GM12874 (cell line): ENCODE data around the gene DNAJB11.

ENCODE experiments used
- TF ChIP-seq, protein P1 (sequence below): IDR thresholded peaks from 2 replicates; pipeline ENCODE4 v1.5.1; 2011; ENCODE audit warnings: low read depth, mild to moderate bottlenecking, control low read depth, low read length, moderate library complexity; ENCODE audit not compliant: insufficient read depth

DNAJB11 gene

DNA sequence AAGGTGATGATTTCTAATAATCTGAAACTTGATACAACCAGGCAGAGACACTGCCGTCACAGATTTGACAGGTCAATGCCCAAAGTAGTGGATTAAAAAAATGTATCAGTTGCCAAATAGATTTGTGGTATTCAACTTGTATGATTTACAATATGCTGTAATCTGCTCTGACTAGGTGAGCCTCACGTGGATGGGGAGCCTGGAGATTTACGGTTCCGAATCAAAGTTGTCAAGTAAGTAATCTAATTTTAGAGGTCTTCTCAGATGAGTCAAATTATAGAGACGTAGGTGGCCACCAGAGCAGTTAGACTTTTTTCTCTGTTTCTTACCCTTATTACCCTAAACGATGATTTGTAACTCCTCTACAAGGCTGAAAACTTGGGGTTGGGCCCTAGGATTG, 12.0 kb downstream of the DNAJB11 start:
- TF ChIP-seq, protein P1, sequence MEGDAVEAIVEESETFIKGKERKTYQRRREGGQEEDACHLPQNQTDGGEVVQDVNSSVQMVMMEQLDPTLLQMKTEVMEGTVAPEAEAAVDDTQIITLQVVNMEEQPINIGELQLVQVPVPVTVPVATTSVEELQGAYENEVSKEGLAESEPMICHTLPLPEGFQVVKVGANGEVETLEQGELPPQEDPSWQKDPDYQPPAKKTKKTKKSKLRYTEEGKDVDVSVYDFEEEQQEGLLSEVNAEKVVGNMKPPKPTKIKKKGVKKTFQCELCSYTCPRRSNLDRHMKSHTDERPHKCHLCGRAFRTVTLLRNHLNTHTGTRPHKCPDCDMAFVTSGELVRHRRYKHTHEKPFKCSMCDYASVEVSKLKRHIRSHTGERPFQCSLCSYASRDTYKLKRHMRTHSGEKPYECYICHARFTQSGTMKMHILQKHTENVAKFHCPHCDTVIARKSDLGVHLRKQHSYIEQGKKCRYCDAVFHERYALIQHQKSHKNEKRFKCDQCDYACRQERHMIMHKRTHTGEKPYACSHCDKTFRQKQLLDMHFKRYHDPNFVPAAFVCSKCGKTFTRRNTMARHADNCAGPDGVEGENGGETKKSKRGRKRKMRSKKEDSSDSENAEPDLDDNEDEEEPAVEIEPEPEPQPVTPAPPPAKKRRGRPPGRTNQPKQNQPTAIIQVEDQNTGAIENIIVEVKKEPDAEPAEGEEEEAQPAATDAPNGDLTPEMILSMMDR, result no peak

DNA sequence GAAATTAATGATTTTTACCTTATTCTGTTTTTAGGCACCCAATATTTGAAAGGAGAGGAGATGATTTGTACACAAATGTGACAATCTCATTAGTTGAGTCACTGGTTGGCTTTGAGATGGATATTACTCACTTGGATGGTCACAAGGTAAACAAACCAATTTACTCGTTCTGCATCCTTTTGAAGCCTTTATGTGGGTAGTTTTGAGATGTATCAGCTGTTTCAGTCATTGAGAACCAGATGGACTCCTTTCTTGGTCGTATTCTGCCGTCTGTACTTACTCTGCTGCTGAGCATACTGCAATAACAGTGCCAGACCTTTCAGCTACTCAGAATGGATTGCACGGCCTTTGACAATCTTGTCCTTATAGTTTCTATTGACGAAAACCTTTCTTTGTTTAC, 13.3 kb downstream of the DNAJB11 start:
- TF ChIP-seq, protein P1, result no peak

DNA sequence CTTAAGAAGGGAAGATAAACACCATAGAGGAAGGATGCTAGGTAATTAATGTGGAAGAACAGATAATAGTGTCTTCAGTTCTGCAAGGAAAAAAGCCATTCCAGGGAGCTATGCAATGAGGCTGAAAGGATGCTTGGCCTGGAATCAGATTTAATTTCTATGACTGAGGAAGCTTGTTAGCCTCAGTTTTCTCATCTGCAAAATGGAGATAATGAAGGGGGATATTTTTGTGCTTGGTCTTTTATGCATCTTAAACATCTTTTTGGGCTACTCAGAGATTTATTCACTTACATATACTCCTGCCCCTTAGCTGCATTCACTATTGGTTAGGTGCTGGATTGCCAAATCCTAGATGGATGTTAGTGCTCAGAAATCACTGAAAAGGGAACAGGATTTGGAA, 16.7 kb downstream of the DNAJB11 start:
- TF ChIP-seq, protein P1, result no peak

DNA sequence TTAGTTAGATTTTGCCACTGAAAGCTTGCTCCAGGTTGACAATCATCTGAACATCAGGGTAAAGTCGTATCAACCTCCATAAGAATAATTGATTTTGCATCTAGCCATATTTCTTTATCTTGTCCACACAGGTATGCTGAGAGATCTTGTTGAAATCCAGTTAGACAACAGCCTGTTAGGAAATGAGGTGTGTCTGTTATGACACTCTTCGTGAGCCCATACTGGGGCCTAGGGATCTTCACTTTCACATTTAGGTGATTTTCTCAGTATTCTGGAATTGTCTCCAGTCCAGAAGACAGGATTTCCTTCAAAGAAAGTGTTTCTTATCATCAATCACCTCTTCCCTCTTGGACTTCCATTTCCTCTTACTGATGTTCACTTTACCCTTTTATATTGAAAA, 18.1 kb downstream of the DNAJB11 start:
- TF ChIP-seq, protein P1, result no peak

DNA sequence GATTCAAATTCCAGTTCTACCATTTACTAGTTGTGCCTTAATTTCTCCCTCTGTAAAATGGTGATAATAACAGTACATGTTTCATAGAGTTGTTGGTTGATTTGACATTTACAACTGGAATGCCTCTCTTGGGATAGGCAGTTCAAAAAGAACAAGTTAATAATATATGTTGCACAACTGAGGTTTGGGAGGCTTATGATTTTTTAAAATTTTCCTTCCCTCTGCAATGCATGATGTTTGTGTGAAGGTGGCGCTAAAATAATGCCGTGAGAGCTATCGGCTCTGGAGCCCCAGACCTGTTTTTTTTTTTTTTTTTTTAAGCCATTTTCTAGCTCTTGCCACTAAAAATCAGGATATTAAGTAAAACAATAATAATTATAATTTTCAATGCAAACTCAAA, 18.6 kb downstream of the DNAJB11 start:
- TF ChIP-seq, protein P1, result no peak

DNA sequence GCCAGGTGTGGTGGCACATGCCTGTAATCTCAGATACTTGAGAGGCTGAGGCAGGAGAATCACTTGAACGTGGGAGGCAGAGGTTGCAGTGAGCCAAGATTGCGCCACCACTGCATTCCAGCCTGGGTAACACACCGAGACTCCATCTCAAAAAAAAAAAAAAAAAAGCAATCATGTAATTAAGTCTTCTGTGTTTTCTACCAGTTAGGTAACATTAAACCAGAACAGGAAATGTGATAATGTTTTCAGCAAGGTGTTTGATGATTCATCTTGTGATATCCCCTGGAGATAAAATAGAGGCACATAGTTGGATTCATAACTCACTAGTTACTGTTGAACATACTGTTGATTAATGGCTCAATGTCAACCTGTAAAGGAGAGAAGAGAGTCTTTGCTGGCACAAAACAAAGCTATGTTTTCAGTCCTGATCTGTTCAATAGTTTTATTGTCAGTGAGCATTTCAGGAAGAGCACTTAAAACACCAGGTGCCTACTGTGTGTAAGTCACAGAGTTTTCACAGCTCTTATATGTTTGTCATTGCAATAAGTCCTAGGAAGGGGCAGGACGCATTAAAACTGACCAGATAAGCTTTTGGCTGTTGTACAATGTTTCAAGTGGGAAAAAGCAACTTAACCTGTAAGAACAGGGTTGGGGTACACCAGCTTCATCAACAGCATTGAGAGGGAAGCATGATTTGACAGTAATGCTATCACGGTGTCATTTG, 19.5 kb downstream of the DNAJB11 start:
- TF ChIP-seq, protein P1, result no peak

DNA sequence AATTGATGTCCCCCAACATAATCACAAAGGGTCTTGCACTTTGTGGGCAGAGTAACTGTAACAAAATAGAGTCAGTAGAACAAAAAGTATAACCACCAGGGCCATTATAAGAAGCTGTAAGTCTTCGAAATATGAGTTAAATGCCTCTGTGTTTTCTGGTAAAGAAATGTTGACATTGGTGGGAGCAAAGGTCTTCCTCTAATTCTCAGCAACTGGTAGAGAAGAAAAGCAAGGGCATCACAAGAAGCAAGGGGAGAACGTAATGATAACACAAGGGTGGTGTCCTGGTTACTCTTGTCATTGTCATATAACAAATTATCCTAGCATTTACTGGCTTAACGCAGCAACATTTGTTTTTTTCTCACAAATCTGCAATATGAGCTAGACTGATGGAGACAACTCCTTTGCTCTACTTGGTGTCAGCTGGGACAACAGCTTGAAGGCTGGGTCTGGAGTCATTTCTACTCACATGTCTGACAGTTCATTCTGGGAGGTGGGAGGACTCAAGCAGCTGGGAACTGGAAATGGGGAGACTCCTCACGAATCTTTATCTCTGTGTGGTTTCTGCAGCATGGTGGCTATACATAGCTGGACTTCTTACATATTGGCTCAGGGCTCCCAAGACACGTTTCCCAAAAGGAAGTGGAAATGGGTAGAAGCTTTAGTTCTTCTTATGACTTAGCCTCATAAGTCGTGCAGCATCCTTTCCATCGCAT, 20.2 kb downstream of the DNAJB11 start:
- TF ChIP-seq, protein P1, result no peak
